COLO829 (cell line): ENCODE data around the gene ITGB2.
A peak's percentile ranks its signal among the peaks of the same experiment; 100 is the strongest.

Experiments used
- DNase-seq: peaks from one replicate; pipeline ENCODE4 v3.0.0; 2012; ENCODE audit warnings: low spot score

ITGB2 gene

DNA sequence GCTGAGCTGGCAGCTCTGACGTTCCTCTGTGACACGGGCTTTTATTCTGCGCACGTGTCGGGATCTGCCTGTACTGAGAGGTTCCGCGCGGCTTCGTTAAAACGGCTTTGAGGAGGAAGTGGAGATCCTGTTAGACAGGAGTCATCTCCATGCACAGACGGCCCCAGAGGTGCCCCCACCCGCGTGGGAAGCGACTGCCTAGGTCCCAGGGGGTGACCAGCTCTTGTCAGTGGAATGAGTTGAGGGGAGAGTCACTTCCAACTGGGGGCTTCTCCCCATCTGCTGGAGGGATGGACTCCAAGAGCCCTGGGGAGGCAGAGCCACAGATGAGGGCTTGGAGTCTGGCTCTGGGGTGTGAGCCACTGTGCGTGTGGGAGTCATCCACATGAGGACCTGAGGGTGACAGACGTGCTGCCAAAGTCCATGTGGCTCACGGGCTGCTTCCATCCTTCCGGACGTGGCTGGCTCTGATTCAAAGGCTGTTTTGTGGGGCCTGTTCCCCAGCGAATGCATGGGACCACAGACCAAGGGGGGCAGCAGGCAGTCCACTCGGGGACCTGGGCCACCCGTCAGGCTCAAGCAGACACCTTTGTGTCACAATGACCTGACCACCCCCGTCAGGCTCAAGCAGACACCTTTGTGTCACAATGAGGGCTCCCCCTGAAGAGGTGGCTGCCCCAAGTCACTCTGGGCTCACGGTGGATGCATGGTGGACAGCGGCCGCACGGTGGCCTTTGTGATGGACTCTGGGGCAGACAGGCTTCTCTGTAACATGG lies 74.0 kb downstream of the ITGB2 start:
- no peak for DNase-seq

DNA sequence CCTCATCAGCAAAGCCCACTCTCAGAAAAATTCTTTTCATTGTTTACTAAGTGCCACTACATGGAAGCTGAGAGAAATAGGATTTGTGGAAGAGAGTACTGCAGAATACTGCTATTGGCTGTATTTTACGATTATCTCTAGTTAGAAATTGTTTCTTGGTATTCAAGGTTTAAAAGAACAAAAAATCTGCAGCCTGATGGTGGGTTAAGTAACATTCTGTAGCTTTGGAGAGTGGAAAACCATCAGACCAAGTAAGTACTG lies 74.5 kb downstream of the ITGB2 start:
- peak; percentile 9 for DNase-seq

DNA sequence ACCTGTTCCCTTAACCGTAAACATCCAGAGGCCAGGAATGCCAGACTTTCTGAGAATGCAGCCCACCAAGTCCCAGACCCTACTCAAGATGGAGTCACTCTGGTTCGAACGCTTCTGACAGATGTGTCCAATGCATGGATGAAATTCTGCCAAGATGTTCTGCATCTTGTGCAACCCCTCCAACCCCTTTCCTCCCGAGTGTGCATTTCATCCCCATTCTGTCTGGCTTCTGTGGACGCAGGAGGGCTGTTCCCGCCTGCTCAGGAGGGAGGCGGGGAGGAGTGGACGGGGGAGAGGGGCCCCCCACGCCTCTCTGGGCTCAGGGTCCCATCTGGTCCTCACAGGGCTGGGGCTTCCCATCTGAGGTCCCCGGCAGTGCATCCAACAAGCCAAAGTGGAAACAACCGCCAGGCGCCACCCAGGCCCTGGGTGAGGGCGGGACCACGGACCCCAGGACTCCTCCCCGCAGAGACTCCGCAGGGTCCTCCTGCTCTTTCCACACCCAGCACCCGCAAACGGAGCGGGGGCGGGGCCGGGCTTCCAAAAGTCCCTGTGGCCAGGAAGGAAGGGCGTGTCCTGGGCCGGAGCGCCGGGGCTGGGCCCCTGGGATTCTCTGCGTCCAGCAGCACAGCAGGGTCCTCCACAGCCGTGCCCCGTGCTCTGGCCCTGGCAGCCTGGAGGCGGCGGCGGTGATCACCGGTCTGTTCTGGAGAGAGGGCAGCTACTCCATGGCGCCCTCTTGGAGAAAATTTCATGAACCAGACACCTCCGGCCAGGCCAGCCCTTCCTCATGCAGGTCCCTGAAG lies 75.1 kb downstream of the ITGB2 start:
- peak; percentile 19 for DNase-seq

DNA sequence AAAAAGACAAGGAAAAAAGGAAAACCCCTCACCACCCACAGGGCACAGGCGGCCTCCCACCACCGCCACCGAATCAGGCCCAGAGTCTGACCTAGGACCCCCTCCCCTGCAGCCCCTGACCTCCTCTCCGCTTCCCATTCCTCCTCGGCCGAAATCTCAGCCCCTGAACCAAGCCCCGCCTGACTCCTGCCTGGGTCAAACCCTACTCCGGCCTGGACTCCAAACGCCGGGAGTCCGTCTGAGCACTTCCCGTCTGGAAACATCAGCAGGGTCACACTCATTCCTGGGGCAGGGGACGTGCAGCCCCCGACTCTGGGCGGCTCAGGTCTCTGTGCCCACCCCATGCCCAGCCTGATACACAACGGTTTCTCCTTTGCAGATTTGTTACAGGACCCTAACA lies 76.4 kb downstream of the ITGB2 start:
- DNase-seq = no peak

DNA sequence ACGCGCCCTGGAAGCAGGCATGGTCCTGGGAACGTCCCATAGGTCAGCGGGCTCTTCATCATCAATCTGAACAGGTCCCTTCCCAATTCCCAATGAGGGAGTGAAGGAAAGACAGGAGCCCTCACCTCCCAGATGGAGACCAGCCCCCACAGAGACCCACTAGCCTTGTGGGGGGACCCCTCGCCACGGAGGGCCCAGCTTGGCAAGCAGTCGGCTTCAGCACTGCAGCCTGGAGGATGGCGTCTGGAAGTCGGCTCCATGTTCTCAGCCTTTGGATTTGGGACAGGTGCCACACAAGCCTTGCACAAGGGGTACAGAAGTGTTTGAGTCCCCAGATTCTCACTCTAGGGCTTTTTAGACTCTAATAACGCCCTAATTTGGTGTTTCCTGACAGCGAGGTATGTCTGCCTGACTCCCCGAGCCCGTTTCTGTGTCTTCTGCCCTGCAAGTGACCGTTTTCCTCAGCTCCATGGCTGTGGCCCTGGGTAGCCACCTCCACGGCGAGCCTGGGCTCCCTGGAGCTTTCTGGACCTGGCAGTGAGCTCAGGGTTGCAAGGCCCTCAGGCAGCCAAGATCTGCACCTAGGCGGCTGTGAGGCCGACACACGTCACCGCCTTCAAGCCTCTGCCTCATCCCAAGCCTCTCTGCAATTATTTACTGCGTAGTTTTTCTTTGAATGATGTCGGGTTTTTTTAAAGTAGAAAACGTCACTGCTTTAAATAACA lies 77.8 kb downstream of the ITGB2 start:
- no peak for DNase-seq

DNA sequence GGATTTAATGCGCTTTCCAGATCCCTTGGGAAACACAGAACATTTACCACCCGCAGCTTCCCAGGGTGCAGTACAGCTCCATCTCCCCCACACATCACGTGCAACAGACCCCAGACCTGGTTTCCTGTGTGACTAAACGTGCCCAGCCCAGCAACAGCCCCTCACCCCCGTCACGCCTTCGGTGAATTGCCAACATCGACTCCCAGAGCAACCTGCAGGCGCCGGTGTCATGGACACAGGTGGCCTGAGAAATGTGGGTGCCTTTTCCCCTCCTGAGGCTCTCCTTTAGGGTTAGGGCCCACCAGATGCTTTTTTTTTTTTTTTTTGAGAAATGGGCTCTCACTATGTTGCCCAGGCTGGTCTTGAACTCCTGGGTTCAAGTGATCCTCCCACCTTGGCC lies 78.6 kb downstream of the ITGB2 start:
- no peak for DNase-seq

DNA sequence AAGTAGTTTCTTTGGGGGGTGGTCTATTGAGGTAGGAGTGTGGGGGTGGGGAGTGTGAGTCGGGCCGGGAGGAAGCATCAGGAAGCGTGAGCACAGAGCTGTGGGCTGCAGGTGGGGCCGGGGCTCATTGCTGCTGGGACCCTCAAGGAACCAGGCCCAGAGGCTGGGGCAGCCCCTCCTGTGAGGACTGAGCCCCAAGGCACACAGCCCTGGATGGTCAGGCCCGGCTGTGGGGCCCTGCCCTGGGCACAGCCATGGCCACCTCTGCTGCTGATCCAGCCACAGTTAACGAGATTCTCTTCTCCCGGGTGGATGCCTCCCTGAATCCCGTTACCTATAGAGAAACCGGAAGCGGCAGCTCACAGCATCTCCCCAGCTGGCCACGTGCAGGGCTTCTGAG lies 79.9 kb downstream of the ITGB2 start:
- DNase-seq = no peak

DNA sequence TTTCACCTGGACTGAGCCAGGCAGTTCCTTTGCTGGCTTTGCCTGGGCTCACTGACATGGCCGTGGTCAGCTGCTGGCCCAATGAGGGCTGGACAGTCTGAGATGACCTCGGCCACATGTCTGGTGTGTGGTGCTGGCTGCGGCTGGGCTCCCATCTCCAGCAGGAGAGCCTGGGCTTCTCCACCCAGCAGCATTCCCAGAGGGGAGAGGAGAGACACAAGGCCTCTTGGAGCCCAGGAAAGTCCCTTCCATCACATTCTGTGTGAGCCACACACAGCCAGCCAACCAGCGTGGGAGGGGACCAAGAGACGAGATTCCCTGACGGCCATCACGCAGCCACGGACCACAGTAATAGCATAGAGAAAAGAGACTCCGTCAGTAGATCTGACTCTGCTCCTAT lies 81.7 kb downstream of the ITGB2 start:
- no peak for DNase-seq

DNA sequence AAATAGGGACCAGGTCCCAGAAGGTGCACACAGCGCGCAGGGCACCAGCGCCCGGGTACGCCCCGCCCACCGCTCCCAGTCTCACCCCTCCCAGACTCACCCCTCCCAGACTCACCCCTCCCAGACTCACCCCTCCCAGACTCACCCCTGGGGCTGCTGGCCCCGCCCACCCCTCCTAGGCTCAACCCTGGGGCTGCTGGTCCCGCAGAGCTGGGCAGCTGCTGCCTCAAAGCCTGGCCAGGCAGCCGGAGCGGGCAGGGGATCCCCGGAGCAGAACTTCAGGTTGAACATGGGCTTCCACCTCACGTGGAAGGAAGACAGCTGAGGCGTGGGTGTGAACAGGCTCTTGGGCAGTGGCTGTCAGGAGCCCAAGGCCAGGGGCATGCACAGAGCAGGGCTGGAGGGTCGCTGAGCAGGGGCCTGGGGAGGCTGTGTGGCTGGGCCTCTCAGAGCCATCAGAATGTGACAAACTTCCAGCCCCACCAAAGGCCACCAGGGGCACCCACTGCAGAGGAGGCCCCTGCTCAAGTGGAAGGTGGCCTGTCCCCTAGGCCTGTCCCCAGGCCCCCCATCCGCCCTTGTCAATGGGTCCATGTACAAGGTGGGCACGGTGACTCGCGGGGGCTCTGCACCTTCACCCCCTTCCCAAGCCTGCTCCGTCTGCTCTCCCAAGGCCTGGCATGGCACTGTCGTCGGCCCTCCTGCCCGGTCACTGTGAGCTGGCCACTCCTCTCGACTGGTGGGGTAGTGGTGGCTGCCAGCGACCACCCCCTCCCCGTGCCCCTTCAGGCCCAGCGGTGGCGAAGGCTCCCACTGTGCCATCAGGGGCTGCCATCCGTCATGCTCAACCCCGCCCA lies 82.4 kb downstream of the ITGB2 start:
- DNase-seq = no peak

DNA sequence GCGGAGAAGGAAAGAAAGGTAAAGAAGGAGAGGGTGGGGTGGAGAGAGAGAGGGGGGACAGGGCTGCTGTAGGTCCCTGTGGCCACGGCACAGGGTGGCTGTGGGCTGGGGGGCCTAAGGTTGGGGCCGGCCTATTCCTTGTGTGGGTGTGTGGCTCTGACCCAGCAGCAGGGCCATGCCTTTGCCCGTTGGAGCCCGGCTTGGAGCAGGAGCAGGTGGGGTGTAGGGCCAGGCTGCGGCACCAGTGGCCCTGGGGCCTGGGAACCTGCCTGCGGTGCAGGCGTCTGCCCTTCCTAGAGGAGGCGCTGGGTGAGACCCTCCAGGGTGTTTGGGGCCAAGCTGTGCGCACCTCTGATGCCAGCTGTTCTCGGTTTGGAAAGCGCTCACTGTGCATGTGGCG lies 83.2 kb downstream of the ITGB2 start:
- no peak for DNase-seq

DNA sequence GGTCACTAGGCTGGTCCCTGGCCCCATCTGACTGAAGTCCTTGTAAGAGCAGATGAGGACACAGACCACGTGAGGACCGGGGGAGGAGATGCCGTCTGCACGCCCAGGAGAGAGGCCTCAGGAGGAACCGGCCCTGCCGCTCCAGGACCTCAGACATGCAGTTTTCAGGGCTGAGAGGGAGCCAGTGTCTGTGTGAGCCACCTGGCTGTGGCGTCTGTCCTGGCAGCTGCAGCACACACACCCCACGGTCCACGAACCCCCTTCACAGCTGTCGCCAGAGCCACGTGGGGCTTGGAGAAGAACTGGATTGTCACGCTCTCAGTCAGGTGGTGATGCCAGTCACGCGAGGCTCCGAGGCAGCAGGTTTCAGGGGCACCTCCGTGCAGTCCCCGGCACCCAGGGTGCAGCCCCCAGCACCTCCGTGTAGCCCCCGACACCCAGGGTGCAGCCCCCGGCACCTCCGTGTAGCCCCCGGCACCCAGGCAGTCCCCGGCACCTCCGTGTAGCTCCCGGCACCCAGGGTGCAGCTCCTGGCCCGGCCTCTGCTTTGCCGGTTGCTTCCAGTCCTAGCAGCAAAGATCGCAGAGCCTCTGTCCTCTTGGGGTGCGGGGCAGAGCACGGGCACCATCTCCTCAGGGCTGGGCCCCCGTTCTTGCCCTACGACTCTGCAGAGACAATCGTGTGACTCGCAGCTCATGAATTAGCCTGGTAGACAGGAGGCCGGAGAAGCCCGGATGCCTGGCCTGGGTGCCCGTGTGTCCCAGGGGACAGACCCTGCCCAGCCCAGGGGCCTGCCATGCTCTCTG lies 83.8 kb downstream of the ITGB2 start:
- peak; percentile 20 for DNase-seq

DNA sequence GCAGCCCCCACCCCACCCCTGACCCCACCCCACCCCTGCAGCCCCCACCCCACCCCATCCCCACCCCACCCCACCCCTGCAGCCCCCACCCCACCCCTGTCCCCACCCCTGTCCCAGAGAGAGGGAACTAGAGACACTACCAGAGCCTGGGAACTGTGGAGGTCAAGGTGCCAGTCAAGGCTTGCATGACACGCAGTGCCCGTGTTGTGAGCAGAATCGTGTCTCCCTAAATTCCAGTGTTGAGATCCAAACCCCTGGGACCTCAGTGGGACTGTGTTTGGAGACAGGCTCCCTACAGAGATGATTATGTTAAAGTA lies 84.4 kb downstream of the ITGB2 start:
- no peak for DNase-seq
